ENCODE measurements around the gene NFKBIE. TPM values are rescaled to one million over a fixed set of nuclear protein-coding genes. Genes with fewer than 3 reads are reported as not detected.

NFKBIE gene
- total and polyA plus RNA-seq, 9 of the 15 experiments (the other 6 are each of a cell fraction or from before 2014, with no cell fraction given) = 2.1 to 16.4 (median 11.7) TPM

DNA sequence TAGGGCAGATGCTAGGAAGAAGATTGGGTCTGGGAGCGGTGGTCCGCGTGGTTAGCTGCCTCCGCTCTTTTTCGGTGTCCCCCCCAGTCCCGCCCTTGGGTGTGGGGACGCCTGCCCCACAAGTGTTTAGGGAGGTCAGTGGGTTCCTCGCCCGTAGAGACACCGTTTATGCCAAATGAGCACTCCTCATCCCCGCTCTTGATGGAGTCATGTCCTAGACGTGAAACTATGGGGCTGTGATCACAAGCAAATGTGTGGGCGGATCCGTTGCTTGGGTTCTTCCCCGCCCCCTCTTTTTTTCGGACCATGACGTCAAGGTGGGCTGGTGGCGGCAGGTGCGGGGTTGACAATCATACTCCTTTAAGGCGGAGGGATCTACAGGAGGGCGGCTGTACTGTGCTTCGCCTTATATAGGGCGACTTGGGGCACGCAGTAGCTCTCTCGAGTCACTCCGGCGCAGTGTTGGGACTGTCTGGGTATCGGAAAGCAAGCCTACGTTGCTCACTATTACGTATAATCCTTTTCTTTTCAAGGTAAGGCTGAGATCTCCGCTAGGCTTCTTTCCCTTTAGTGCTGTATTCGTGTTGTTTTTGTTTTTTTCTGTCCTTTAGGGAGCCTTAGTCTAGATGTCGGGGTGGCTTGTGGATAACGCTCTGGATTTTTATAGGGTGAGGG lies 18.6 kb downstream of the NFKBIE start, which contains the start of gene HSP90AB1 (continued):
- peak in 1 of 2 experiments; percentile 87; a peak in 2 of 3 replicates for TF ChIP-seq CBX3 (IDR thresholded peaks at IDR 0.05; ENCODE audit: borderline replicate concordance in 1 of 2, low read length in 2 of 2)
- no peak for TF ChIP-seq ZNF778 (CRISPR knock-in tag; IDR thresholded peaks at IDR 0.05)
- peak; percentile 100 for TF ChIP-seq POLR2B (IDR thresholded peaks at IDR 0.05; ENCODE audit: low read depth, partially characterized antibody)
- no peak for TF ChIP-seq ZBTB34 (CRISPR knock-in tag; IDR thresholded peaks at IDR 0.05)
- TF ChIP-seq TRIM24 (IDR thresholded peaks at IDR 0.05) = peak; percentile 48 to 60; a peak in 2 of 4 replicates
- no peak; the same call in 1 of the 2 replicates for TF ChIP-seq HDAC2 (IDR thresholded peaks at IDR 0.05)
- TF ChIP-seq ZFPM2 (CRISPR knock-in tag; IDR thresholded peaks at IDR 0.05) = no peak
- TF ChIP-seq PYGO2 (tag; IDR thresholded peaks at IDR 0.05) = peak; percentile 17; the same call in 1 of the 2 replicates
- TF ChIP-seq TSC22D4 (tag; IDR thresholded peaks at IDR 0.05) = no peak
- TF ChIP-seq PRMT5 (CRISPR knock-in tag; IDR thresholded peaks at IDR 0.05) = no peak
- peak; percentile 99 for TF ChIP-seq EGR1 (conservative IDR thresholded peaks at IDR 0.05)
- peak; percentile 83 to 97 for TF ChIP-seq AFF1 (IDR thresholded peaks at IDR 0.05; ENCODE audit: low read depth in 1 of 2, partially characterized antibody in 2 of 2)
- peak; percentile 81 for TF ChIP-seq FOXM1 (IDR thresholded peaks at IDR 0.05; ENCODE audit: low read depth)
- no peak for TF ChIP-seq FOXM1 (CRISPR knock-in tag; IDR thresholded peaks at IDR 0.05; ENCODE audit: low read depth)
- TF ChIP-seq PRPF4 (IDR thresholded peaks at IDR 0.05; ENCODE audit: insufficient read depth, low read depth, low read length, poor library complexity, severe bottlenecking) = no peak
- no peak; a peak in 2 of 4 replicates for TF ChIP-seq MLX (CRISPR knock-in tag; conservative IDR thresholded peaks at IDR 0.05)
- TF ChIP-seq ZNF197 (CRISPR knock-in tag; IDR thresholded peaks at IDR 0.05; ENCODE audit: low read depth) = peak; percentile 86; the same call in 1 of the 2 replicates
- peak; percentile 89 for TF ChIP-seq BCOR (IDR thresholded peaks at IDR 0.05)
- TF ChIP-seq RBM25 (IDR thresholded peaks at IDR 0.05; ENCODE audit: low read depth, low read length, severe bottlenecking) = peak; percentile 7
- TF ChIP-seq, protein P1, sequence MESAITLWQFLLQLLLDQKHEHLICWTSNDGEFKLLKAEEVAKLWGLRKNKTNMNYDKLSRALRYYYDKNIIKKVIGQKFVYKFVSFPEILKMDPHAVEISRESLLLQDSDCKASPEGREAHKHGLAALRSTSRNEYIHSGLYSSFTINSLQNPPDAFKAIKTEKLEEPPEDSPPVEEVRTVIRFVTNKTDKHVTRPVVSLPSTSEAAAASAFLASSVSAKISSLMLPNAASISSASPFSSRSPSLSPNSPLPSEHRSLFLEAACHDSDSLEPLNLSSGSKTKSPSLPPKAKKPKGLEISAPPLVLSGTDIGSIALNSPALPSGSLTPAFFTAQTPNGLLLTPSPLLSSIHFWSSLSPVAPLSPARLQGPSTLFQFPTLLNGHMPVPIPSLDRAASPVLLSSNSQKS (CRISPR knock-in tag; IDR thresholded peaks at IDR 0.05) = no peak
- peak; percentile 92 for TF ChIP-seq TOE1 (IDR thresholded peaks at IDR 0.05; ENCODE audit: borderline replicate concordance)
- TF ChIP-seq TOE1 (CRISPR knock-in tag; IDR thresholded peaks at IDR 0.05; ENCODE audit: borderline replicate concordance, low read depth) = peak; percentile 95
